Central memory CD4-positive, alpha-beta T cell (primary cell): ENCODE measurements around the gene CROCC2.

ENCODE experiments used
- DNase-seq: peaks from one replicate; pipeline ENCODE4 v3.0.0; 2022

Gene CROCC2

DNA sequence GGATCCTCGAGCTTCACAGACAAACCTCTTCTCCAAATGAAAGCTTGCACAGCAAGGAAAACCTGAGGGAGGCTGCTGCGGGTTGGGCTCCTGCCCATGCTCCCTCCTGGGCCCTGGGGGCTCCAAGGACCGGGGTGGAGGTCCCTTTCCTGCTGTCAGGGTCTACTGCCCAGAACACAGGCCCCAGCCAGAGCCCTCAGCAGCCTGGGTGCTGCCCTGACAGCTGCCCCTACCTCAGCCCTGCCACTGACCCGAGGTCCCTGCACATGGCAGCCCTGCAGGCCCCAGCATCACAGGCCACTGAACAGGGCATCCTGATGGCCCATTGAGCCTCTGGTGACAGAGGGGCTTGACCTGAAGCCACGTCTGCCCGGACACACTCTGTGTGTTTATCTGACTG, 41.0 kb downstream of the CROCC2 start:
- no peak for DNase-seq

- no peak for DNase-seq
Measured at GRCh38 chr2:240947607-240948006, 41.5 kb downstream of the CROCC2 start.

DNA sequence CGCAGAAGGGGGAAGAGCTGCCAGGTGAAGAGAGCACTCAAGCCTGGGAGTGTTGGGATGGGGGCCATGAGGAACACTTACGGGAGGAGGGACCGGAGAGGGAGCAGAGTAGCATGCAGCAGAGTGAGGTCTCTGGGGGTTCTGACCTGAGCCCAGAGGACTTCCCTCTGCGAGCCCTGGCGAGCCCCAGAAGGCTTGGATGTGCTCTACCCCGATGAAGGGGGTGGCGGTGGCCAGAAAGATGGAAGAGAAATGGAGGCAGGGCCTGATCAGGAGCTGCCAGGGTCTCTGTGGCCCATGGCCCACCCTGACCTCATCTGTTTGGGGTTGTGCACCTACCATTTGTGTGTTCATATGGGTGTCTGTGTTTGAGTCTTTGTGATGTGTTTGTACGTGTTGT, 42.0 kb downstream of the CROCC2 start:
- DNase-seq: no peak

- DNase-seq: no peak
Measured at GRCh38 chr2:240948905-240949790, 43.0 kb downstream of the CROCC2 start.

- no peak for DNase-seq
Measured at GRCh38 chr2:240949791-240950705, 43.9 kb downstream of the CROCC2 start.

DNA sequence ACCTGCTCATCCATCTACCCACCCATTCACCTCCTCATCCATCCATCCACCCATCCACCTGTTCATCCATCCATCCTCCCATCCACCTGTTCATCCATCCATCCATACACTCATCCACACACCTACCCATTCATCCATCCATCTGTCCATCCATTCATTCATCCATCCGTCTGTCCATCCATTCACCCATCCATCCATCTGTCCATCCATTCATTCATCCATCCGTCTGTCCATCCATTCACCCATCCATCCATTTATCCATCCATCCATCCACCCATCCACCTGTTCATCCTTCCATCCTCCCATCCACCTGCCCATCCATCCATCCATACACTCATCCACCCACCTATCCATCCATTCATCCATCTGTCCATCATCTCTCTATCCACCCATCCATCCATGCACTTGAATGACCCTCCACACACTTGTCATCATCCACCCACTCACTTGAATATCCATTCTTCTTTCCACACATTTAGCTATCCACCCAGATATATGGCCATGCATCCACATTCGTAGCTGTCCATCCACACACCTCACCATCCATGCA, 45.0 kb downstream of the CROCC2 start:
- DNase-seq: no peak

- DNase-seq: no peak
Measured at GRCh38 chr2:240952496-240953246, 46.5 kb downstream of the CROCC2 start.

DNA sequence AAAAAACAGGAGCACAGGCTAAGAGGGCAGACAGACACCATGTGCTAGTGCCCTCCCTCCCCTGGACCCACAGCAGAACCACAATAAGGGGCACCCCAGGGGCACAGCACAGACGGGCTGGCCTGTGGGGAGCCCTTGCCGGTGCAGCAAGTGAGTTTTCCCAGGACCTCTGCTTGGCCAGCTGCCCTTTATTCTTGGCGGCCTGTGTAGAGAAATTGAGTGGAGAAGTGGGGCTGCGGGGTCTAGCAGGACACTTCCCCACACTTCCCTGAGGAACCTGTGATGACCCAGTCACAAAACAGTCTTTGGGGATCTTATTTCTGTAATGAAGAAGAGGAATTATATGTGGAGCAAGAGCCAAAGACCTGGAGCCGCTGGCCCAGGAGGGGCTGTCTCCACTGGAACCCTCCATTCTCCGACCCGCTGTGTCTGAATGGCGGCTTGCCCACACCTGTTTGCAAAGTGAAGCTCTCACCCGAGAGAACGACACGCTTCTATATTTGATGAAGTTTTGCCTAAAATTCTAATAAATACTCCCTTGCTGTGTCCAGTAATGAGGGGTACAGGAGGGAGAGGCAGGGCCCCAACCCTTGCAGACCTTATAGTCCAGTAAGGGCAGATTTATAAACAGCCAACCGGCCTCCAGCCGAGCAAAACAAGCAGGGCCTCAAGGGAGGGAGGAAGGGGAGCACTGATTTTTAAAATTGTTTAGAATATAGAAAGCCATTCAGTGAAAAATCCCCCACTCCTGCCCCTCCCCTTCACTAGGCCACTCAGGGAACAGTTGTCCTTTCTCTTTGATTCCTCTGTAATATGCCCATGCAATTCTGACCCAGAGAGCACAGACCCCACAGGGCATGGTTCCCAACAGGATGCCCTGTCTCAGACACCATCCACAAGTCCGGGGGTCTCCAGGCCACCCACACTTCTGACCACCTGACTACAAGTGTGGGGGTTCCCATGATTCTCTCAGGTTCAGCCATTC, 47.6 kb downstream of the CROCC2 start:
- no peak for DNase-seq

DNA sequence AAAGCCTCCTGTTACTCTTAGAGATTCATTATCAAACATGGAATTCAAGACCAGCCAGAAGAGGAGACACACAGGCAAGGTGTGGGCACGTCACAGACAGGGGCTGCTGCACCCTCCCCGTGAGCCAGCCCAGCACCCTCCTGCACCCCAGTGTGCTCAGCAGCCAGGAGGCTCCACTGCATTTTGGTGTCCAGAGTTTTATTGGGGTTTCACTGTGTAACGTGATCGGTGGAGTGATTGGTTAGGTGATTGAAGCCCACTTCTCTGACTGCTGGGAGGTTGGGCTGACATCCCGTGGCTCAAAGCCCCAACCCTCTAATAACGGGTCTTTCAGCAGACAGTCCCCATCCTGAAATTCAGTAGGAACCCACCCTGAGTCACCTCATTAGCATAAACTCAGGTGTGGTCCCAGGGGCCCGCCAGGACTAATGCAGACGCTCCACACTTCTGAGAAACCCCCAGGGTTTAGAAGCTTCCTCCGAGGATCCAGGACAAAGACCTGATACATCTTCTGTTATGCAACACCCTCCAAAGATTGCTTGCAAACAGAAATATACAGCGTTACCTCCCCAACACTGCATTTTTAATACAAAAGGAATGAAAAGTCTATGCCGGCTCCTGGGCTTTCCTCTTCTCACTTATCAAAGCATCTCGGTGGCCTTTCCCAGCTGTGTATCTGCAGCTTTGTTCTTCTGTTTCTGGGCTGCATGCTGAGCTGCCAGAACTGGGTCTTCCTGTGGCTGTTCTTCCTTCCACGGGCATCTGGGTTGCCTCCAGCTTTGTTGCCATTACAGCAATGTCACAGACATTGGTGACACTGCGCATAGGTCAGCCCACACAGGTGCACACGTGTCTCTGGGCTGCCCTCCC, 48.5 kb downstream of the CROCC2 start:
- no peak for DNase-seq

GRCh38 chr2:240955306-240956170, 49.4 kb downstream of the CROCC2 start:
- DNase-seq: no peak

DNA sequence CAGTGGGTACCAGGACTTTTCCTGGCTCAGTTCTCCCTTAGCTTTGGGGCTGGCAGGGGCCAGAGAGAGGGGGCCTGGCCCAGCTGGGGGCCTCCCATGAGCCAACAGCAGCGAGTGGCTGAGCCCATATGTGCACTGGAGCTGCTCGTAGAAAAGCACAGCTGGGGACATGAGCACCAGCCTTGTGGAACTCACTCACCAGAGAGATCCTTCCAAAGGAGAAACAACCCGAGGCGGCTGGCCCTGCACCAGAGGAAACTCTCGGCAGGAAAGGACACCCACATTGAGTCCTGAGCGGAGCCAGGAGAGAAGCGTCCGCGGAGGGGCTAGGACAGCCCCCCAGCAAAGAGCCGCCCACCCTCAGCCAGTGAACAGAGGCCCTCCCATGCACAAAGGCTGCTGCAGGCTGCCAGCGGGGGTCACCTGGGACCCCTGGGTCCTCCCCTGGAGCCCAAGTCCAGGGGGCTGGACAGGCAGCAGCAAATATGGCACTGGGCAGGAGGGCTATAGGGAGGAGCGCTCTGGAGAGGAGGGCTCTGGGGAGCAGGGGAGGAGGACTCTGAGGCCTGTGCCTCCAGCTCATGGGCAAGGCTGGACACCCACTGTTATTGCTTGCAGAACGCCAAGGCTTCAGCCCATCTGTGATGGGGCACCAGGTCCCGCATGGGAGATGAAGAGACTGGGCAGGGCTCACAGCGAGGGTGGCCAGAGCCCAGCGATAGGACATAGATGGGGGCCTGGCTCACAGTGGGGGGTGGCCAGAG, 50.2 kb downstream of the CROCC2 start:
- no peak for DNase-seq

- no peak for DNase-seq
Measured at GRCh38 chr2:240956935-240957655, 51.0 kb downstream of the CROCC2 start.

GRCh38 chr2:240957656-240958365, 51.7 kb downstream of the CROCC2 start:
- no peak for DNase-seq

GRCh38 chr2:240958366-240959213, 52.5 kb downstream of the CROCC2 start:
- DNase-seq: no peak

- no peak for DNase-seq
Measured at GRCh38 chr2:240959214-240959940, 53.2 kb downstream of the CROCC2 start.

DNA sequence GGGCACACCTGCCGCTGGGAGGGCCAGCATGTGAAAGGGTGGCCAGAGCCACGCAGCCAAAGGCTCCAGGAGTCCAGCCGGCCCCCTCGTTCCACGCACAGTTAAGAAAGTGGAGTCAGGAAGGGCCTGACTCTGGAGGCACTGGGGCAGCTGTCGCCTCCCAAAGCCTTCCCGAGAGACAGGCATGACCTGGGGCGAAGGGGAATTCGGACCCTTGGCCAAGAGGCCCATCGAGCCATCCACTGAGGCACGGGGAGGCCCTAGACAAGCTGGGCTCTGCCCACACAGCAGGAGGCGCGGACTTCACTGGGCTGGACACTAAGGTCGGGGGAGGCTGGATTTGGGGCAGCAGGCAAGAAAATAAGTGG, 53.8 kb downstream of the CROCC2 start:
- no peak for DNase-seq
